Hematopoietic multipotent progenitor cell treated with erythropoietin and hydrocortisone succinate and interleukin-3 and kit ligand, for 6 days (in vitro differentiated cells): ENCODE measurements around the gene SPINK6.

Experiments used
- DNase-seq: peaks from one replicate; pipeline ENCODE4 v3.0.0-alpha.2; 2015

Gene SPINK6

DNA sequence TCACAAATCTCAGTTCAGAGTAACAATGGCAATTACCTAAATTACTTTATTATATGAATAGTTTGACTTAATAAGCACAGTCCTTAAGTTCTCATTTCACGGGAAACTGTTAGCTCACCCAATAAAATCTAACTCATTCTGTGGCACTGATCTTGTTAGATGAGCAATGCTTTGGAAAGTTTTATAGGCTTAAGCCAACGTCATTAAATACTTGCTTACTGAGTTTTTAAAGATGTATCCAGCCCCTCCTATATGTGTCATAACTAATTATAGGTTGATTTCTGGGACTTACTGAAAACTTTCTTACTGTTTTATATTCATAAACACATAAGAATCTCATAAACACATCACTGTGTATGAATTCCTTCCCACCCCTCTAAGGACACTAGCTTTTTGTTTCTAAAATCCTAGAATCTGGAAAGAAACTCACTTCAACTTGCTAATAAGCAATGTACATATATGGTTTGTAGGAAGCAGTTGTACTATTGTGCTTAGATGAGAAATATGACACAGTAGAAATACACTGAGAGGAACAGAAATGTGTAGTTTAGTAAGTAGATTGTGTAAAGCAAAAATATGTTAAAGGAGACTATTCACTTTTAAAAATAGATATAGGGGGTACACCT is 21.4 kb downstream of the SPINK6 start:
- DNase-seq: no peak

DNA sequence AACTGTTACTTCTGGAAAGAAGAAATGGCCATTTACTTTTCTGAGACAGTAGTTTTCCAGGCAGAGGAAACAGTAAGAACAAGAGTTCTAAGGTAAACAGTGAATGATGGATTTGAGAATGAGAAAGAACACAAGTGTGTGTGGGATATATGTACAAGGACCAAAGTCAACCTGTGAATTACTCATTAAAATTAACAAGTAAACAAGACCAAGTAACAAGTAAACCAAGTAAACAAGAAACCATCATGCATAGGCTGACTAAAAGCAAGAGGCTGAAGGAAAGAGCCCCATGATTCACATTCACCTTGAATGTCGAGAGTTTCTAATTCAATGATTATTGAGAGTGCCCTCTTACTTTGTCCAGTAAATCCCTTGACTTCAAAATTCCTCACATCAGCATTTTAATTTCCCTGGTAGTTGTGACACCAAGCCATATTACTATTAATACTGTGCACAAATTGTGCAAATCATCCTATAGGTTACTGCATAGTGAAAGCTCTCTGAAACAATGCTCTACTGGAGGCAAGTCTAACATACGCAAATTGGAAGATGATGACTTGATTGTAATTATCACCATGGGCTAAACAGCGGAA is 25.6 kb downstream of the SPINK6 start:
- no peak for DNase-seq

DNA sequence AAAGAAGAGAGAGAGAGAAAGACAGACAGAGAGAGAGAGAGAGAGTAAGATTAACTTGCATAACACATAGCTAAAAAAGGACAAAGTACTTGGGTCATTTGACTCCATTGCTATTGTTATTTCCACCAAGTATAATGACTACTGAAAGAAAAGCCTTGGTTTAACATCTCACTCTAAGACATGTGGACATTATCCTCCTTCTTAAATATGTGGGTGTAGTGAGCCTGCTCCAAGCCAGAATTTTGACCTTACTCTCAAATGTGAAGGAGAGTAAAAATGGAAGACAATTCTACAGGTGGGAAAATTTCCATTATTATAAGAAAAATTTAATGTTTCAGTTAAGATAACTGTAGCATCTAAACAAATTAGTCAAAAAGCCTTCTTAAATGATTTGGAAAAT is 27.0 kb downstream of the SPINK6 start:
- no peak for DNase-seq

DNA sequence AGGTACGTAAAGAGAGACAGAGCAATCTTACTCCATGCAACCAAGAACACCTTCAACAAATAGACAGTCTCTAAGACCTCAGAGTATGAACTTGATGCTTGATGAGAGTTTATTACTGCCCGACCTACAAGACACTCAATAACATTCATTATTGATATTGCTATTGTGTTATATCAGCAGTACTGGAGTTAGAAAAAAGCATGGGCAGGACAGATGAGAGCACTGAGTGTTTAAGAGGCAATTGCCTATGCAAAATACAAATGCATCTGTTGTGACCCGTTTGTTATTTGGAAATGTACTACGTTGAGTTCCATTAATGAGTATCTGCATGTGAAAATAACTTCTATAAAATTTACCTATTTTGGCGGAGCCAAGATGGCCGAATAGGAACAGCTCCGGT is 27.4 kb downstream of the SPINK6 start:
- no peak for DNase-seq

DNA sequence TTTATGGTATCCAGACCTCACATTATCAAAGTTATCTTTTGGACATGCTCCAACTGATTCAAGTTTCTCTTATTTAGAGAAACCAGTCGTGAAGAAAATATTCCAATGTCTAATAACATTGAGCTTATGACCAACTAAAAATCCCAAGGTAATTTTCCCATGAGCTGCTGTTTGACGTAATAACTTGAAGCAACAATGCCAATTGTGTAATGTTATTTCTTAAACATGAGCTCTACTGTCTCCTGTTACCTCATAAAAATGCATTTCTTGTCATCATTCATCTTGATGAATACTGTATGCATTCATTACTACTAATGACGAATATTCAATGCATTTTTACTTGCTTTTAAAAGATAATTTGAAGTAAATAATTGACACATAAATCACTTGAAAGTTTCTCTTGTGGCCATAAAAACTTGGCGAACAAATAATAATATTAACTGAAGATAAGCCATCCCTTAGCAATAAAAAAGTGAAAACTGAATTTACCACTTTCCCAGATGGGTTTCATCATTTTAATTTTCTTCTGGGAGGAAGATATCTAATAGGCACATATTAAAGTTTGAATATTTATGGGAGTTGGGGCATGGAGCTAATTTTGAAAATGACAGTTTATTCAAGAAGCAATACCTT is 35.1 kb downstream of the SPINK6 start:
- DNase-seq: no peak

DNA sequence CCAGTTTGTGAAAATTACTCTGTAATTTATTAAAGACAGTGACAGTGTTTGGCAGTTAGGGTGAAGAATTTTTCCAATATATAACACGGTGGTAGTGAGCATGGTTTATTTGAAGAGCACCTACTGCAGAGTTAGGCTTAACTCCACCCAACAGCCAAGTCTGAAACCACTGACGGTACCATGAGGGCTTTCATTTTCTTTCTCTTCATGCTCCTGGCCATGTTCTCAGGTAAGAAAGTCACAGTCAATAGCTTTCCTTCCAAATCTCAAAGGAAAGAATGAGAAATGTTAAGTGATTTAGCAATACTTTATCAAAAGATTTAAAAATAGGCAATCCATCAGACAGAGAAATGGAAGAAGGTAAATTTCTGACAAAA is 35.6 kb downstream of the SPINK6 start, which contains the start of gene MARCOL:
MARCOL (plus strand) TSS at position 108 of the 377 bp plus-strand sequence; CDS start at position 181, 73 bp downstream.
- no peak for DNase-seq

DNA sequence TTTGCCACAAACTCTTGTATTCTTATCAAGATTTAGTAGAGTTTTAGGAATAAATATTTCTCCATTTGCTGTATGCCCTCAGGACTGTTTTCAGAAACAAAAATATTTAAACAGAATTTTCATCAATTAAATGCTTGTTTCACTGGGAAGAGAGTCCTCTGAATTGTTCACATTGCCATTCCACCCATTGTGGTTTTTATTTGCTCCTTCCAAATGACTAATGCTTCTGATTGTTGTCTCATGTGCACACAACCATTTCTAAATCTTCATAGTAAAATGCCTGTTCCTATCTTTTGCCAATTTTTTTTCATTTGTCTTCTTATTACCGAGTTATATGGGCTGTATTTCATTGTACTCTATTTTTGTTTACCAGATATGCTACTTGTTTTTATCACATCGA is 46.1 kb downstream of the SPINK6 start:
- DNase-seq: no peak

DNA sequence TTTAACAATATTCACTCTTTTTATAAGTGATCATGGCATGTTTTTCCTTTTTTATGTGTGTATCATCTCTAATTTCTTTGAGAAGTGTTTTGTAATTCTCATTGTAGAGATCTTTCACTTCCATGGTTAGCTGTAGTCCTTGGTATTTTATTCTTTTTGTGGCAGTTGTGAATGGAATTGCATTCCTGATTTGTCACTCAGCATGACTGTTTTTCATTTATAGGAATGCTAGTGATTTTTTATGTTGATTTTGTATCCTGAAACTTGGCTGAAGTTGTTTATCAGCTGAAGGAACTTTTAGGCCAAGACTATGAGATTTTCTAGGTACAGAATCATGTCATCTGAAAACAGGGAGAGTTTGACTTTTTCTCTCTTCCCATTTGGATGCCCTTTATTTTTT is 52.6 kb downstream of the SPINK6 start:
- no peak for DNase-seq

DNA sequence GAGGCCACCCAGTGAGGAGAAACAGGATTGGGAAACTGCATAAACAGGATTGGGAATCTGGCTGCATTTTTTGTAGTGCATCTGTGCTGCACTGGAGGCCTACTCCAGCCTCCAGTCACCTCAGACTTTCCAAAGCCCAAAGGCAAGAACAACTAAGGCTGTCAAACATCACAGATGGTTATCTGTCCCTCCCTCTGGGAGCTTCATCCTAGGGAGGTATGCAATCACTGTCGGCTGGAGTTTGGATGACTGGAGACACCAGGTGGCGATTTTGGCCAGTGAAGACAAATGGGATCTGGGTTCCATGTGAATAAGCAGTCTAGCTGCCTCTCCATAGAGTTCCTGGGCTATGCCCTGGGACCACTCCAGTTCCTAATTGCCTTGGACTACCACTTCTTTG is 56.4 kb downstream of the SPINK6 start:
- DNase-seq: no peak

DNA sequence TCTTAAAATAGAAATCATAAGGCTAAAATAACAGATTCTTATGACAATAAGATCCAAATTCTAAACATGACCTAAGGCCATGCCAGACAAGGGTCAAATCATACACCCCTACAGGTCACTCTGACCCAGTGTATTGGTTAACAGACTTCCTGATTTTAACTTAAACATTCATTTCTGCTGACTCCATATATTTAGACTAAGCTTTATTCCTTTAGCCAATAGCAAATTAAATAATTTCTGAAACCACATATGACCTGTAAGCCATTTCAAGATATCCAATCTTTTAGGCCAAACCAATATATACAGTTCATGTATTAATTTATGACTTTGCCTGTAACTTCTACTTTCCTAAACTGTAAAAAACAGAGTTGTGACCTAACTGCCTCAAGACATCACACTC is 58.4 kb downstream of the SPINK6 start:
- DNase-seq: no peak
